Fibroblast of skin of scalp (primary cell): ENCODE data around the gene LAG3.
A peak's percentile ranks its signal among the peaks of the same experiment; 100 is the strongest.

Experiments used
- DNase-seq: peaks from one replicate; pipeline ENCODE4 v3.0.0-alpha.2; 2013

LAG3 gene

DNA sequence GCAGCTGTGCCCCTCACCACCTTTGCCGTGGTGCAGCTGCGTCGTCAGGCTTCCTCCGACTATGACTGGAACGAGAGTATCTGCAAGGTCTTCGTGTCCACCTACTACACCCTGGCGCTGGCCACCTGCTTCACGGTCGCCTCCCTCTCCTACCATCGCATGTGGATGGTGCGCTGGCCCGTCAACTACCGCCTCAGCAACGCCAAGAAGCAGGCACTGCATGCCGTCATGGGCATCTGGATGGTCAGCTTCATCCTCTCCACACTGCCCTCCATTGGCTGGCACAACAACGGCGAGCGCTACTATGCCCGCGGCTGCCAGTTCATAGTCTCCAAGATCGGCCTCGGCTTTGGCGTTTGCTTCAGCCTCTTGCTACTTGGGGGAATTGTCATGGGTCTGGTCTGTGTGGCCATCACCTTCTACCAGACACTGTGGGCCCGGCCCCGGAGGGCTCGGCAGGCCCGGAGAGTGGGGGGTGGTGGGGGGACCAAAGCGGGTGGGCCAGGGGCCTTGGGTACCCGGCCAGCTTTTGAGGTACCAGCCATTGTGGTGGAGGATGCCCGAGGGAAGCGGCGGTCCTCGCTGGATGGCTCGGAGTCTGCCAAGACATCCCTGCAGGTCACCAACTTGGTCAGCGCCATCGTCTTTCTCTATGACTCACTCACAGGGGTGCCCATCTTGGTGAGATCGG lies 51.9 kb downstream of the LAG3 start:
- no peak for DNase-seq

DNA sequence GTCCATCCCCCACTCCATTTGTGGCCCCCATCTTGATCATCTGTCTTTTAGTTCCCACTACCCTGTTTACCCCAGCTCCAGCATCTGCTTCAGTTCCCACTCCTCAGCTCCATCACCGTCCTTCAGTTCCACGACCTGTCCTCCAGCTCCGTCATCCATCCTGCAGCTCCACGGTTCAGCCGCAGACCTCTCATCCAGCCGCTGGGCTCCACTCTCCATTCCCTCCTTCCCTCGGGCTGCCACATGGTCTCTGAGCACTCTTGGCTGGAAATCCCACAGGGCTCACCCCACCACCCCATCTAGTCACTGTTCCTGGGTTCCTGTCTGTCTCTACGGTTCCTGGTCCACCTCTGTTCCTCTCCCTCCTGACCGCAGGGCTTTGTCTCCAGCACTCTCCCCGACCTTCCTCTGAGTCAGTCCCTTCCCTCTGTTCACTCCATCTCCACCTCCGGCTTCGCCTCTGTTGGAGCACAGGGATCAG lies 52.6 kb downstream of the LAG3 start:
- no peak for DNase-seq

DNA sequence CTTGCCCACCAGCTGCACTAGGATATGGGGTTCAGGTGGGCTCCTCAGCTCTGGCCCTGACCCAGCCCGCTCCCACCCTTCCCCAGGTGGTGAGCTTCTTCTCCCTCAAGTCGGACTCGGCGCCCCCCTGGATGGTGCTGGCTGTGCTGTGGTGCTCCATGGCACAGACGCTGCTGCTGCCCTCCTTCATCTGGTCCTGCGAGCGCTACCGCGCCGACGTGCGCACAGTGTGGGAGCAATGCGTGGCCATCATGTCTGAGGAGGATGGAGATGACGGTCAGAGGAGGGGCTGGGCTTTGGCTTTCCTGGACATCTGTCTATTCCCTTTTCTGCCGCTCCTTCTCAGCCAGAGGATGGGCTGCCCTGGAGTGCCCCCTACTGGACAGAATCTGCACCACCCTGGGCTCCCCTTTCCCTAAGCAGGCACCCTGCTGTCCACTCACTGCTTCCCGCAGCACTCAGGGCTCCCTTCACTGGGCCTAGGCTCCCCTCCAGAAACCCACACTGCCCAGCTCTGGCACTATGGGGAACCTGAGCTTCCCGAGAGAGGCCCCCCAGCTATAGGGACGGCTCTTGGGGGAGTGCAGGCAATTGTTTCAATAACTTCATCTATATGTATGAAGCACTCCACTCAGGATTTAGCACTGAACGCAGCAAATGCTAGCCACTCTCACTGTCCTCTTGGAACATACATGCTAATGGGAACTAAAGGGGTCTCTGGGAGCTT lies 53.2 kb downstream of the LAG3 start:
- peak; percentile 83 for DNase-seq

DNA sequence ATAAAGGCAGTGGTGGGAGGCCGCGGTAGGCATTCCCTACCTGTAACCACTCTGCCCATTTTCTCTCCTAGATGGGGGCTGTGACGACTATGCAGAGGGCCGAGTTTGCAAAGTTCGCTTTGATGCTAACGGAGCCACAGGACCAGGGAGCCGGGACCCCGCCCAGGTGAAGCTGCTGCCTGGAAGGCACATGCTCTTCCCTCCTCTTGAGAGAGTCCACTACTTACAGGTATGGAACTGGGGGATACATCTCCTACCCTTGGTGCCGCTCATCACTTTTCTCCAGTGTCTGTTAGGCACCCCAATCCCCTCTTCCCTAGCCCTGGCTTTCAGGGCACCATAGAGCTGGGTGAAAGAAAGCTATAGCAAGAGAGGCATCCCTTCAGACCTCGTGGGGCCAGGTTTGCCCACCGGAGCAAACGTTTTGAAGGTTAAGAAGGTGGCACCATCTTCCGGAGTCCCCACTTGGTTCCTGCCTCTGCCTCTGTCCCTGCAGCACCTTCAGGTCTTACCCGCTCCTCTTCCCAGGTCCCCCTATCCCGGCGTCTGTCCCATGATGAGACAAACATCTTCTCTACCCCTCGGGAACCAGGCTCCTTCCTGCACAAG lies 53.9 kb downstream of the LAG3 start:
- DNase-seq, result no peak

DNA sequence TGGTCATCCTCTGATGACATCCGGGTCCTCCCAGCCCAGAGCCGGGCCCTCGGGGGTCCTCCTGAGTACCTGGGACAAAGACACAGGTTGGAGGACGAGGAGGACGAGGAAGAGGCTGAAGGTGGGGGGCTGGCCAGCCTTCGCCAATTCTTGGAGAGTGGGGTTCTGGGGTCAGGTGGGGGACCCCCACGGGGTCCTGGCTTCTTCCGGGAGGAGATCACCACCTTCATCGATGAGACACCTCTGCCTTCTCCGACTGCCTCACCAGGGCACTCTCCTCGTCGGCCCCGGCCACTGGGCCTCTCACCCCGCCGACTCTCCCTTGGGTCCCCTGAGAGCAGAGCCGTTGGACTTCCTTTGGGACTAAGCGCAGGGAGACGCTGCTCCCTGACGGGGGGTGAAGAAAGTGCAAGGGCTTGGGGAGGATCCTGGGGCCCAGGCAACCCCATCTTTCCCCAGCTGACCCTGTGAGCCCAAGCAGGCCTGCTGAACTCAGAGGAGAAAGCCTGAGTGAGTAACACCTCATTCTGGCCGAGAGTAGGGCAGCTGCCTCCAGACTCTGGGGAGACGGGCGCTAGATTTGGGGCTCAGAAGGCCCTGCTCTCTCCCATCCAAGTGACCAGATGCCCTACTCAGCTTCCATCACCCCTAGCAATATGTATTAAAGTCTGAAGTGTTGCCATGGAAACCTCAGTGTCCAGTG lies 54.6 kb downstream of the LAG3 start:
- no peak for DNase-seq

DNA sequence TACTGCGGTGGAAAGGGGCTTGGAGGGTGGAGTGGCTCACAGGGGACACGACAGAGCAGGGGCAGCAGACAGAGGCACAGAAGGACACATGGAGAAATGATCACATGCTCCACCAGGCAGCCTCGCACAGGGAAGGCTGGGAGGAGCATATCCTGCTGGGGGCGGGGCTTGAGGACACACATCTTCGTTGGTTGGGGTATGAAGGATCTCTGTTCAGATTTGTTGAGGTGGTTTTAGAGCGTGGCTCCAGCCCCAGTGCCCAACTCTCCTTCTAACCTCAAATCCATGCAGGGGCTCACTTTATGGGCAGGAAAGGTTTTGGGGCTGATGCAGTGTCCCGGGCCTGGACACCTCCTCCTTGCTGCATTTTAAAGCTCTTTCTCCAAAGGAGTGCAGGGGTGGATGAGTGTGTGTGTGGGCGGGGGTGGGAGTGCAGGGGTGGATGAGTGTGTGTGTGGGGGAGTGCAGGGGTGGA lies 55.2 kb downstream of the LAG3 start:
- DNase-seq, result peak; percentile 85
